CD8-positive, alpha-beta memory T cell (primary cell): ENCODE results near the gene PKMYT1. TPM values are rescaled to one million over a fixed set of nuclear protein-coding genes. Genes with fewer than 3 reads are reported as not detected.

Experiments used
- CTCF ChIA-PET: fragments of 350-600 bp; sonication (Branson Sonifier 250); formaldehyde crosslinking; loops from one replicate; lab custom pipeline; 2021; ENCODE audit warnings: antibody characterized with exemption; lab: Charles Lee
- POLR2A ChIA-PET: fragments of 350-600 bp; sonication (Branson Sonifier 250); formaldehyde crosslinking; loops from one replicate; lab custom pipeline; 2021; ENCODE audit warnings: antibody characterized with exemption; lab: Charles Lee
- DNase-seq, 5 donors: peaks; one replicate each; pipeline versions ENCODE4 v3.0.0 to v3.0.0-alpha.2; 2020 to 2022; ENCODE audit warnings: mixed read lengths in 1 of 5
- H3K27ac ChIP-seq: one replicate; pipeline ENCODE4 v1.7.0; 2013; ENCODE audit warnings: low read depth, mild to moderate bottlenecking, low read length, moderate library complexity
- H3K27me3 ChIP-seq: 2 replicates; pipeline ENCODE4 v1.7.0; 2013; ENCODE audit warnings: low read length, mild to moderate bottlenecking; ENCODE audit not compliant: insufficient read depth, poor library complexity, severe bottlenecking
- H3K36me3 ChIP-seq: 2 replicates; pipeline ENCODE4 v1.7.0; 2013; ENCODE audit warnings: mild to moderate bottlenecking, low read length, moderate library complexity; ENCODE audit not compliant: insufficient read depth
- H3K4me1 ChIP-seq: 2 replicates; pipeline ENCODE4 v1.7.0; 2013; ENCODE audit warnings: mild to moderate bottlenecking, low read length, moderate library complexity; ENCODE audit not compliant: insufficient read depth
- H3K4me3 ChIP-seq: 2 replicates; pipeline ENCODE4 v1.7.0; 2013; ENCODE audit warnings: mild to moderate bottlenecking, low read length
- H3K9me3 ChIP-seq: 2 replicates; pipeline ENCODE4 v1.7.0; 2013; ENCODE audit warnings: mild to moderate bottlenecking, low read length
- H3K27ac Mint-ChIP-seq, 8 donors: one replicate each; pipeline ENCODE4 v1.8.0; 2020 to 2021; ENCODE audit warnings: mixed read lengths in 8 of 8, mild to moderate bottlenecking in 6 of 8, inconsistent platforms in 3 of 8, moderate library complexity in 3 of 8
- H3K27me3 Mint-ChIP-seq, 2 donors: one replicate each; pipeline ENCODE4 v1.8.0; 2020 to 2021; ENCODE audit warnings: mixed read lengths in 2 of 2, mild to moderate bottlenecking in 1 of 2, moderate library complexity in 1 of 2
- H3K36me3 Mint-ChIP-seq, 3 donors: one replicate each; pipeline ENCODE4 v1.8.0; 2020 to 2021; ENCODE audit warnings: mixed read lengths in 3 of 3, inconsistent platforms in 1 of 3, mild to moderate bottlenecking in 1 of 3
- H3K4me1 Mint-ChIP-seq, 3 donors: one replicate each; pipeline ENCODE4 v1.8.0; 2020 to 2021; ENCODE audit warnings: mixed read lengths in 3 of 3, inconsistent platforms in 1 of 3, mild to moderate bottlenecking in 1 of 3
- H3K4me3 Mint-ChIP-seq, 7 donors: one replicate each; pipeline ENCODE4 v1.8.0; 2020 to 2021; ENCODE audit warnings: mixed read lengths in 7 of 7, mild to moderate bottlenecking in 6 of 7, moderate library complexity in 4 of 7, inconsistent platforms in 2 of 7
- H3K9me3 Mint-ChIP-seq, 5 donors: one replicate each; pipeline ENCODE4 v1.8.0; 2020 to 2022; ENCODE audit warnings: mixed read lengths in 5 of 5, mild to moderate bottlenecking in 3 of 5, moderate library complexity in 2 of 5, inconsistent platforms in 1 of 5
- polyA plus RNA-seq: library from polyadenylated mRNA; unstranded; fragments of 300-500 nt; fragmentation: Illumina TruSeq; gene quantifications from one replicate; pipeline ENCODE4 v1.2.3, GENCODE V29; 2021
- total RNA-seq, 2 experiments: library from RNA; stranded (reverse); gene quantifications; one replicate each; pipeline ENCODE4 v1.2.3, GENCODE V29; 2021

The PKMYT1 gene
- total and polyA plus RNA-seq, 3 experiments from 2014 or later: 0.18 to 112 (median 103) TPM

GRCh38 chr16:2976201-2976600, 4.0 kb downstream of the PKMYT1 start:
- Histone ChIP-seq H3K27ac (no peak overlapping the region), H3K27me3 (no peaks in the 10 kb centered on the region), H3K9me3 (no peaks in the 10 kb centered on the region), H3K4me3 (no peak overlapping the region), H3K36me3 (no peaks in the 10 kb centered on the region), H3K4me1 (peaks cover 8% of the 10 kb centered on the region)
- no peaks in the 10 kb centered on the region for H3K9me3 Mint-ChIP-seq
- POLR2A ChIA-PET: no interaction called here
- CTCF ChIA-PET: no interaction called here
- peaks cover 1 to 9% (median 5%) of the 10 kb centered on the region in 3 donors for H3K4me1 Mint-ChIP-seq
- no peak overlapping the region for H3K27ac Mint-ChIP-seq
- no peak for DNase-seq
- H3K27me3 Mint-ChIP-seq: peaks cover 0 to 9% of the 10 kb centered on the region in 2 donors
- no peaks in the 10 kb centered on the region for H3K36me3 Mint-ChIP-seq
- H3K4me3 Mint-ChIP-seq: peak overlapping the region in 1 of 7 donors; percentile 9

GRCh38 chr16:2975161-2975795, 5.0 kb downstream of the PKMYT1 start:
- no peak for DNase-seq
- no peaks in the 10 kb centered on the region for H3K9me3 Mint-ChIP-seq
- Histone ChIP-seq H3K9me3 (no peaks in the 10 kb centered on the region), H3K27me3 (no peaks in the 10 kb centered on the region), H3K4me1 (peaks cover 12% of the 10 kb centered on the region), H3K36me3 (no peaks in the 10 kb centered on the region), H3K4me3 (no peak overlapping the region), H3K27ac (no peak overlapping the region)
- no peaks in the 10 kb centered on the region for H3K36me3 Mint-ChIP-seq
- no peak overlapping the region for H3K27ac Mint-ChIP-seq
- POLR2A ChIA-PET: no interaction called here
- H3K4me1 Mint-ChIP-seq: peaks cover 2 to 11% (median 3%) of the 10 kb centered on the region in 3 donors
- CTCF ChIA-PET: no interaction called here
- peaks cover 0 to 12% of the 10 kb centered on the region in 2 donors for H3K27me3 Mint-ChIP-seq
- no peak overlapping the region for H3K4me3 Mint-ChIP-seq

GRCh38 chr16:2974319-2975056, 5.8 kb downstream of the PKMYT1 start:
- Histone ChIP-seq H3K4me3 (no peak overlapping the region), H3K4me1 (peaks cover 7% of the 10 kb centered on the region), H3K27me3 (no peaks in the 10 kb centered on the region), H3K27ac (no peak overlapping the region), H3K9me3 (no peaks in the 10 kb centered on the region), H3K36me3 (no peaks in the 10 kb centered on the region)
- no peak overlapping the region for H3K27ac Mint-ChIP-seq
- DNase-seq: no peak
- peaks cover 0 to 12% of the 10 kb centered on the region in 2 donors for H3K27me3 Mint-ChIP-seq
- CTCF ChIA-PET: no interaction called here
- no peak overlapping the region for H3K4me3 Mint-ChIP-seq
- POLR2A ChIA-PET: no interaction called here
- H3K4me1 Mint-ChIP-seq: peaks cover 2 to 11% (median 3%) of the 10 kb centered on the region in 3 donors
- H3K36me3 Mint-ChIP-seq: no peaks in the 10 kb centered on the region
- H3K9me3 Mint-ChIP-seq: no peaks in the 10 kb centered on the region

DNA sequence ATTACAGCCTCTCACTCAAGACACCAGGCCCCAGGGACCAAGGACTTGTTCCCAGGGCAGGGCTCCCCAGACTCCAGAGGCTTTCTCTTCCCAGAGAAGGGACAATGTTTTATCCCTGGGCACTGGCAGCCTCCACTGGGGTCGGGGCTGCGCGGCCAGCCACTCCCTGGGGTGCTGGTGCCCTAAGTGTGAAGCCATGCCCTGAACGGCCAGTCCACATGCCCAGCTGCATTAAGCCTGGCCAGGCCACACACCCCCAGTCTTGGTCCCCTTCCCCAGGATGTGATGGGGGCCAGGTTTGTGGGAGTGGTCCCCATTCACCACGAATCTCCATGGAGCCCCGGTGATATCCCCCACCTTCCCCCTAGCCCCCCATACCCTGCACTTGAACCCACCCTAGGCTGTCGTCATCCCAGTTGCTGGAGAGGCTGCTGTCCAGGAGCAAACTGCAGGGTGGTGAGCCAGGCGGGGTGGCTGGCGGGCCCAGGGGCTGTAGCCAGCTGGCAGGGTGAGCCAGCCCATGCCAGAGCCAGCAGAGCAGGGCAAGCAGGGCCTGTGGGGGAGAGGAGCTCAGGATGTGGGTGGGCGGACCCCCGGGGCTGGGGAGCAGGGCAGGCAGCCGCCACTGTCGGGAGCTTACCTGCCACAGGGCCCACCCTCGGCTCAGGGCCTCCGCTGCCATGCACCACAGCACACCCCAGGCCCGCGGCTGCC, 6.5 kb downstream of the PKMYT1 start:
- H3K4me1 Mint-ChIP-seq: peaks cover 2 to 13% (median 3%) of the 10 kb centered on the region in 3 donors
- no peak for DNase-seq
- H3K27me3 Mint-ChIP-seq: peaks cover 0 to 12% of the 10 kb centered on the region in 2 donors
- no peak overlapping the region for H3K4me3 ChIP-seq
- peaks cover 2% of the 10 kb centered on the region for H3K27me3 ChIP-seq
- no peak overlapping the region for H3K27ac Mint-ChIP-seq
- peaks cover 7% of the 10 kb centered on the region for H3K4me1 ChIP-seq
- no peaks in the 10 kb centered on the region for H3K9me3 Mint-ChIP-seq
- H3K4me3 Mint-ChIP-seq: no peak overlapping the region
- no peaks in the 10 kb centered on the region for H3K36me3 Mint-ChIP-seq
- H3K27ac ChIP-seq: no peak overlapping the region
- CTCF ChIA-PET: interaction anchor here (1.2 kb wide), 1 partner anchor 55 kb away, joined by 3 read pairs; no protein-coding TSS in a partner anchor
- POLR2A ChIA-PET: no interaction called here
- H3K9me3 ChIP-seq: no peaks in the 10 kb centered on the region
- H3K36me3 ChIP-seq: no peaks in the 10 kb centered on the region

DNA sequence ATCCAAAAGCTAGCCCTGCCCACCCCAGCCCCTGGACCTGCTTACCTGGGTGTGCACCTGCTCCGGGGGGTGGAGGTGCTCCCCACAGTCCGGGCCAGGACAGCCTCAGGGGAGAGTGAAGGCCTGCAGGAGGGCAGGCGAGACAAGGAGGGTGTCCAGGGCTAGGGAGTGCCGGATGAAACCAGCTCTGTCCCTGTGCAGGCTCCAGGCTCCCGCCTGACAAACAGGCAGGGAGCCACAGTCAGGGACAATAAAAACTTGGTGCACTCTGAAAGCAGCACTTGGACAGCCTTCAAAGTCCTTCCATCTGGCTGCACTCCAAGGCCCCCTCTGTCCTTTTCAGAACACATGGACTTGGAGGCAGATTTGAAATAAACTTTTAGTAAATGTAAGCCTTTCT, 7.2 kb downstream of the PKMYT1 start:
- Mint-ChIP-seq H3K27me3 (peaks cover 4 to 19% of the 10 kb centered on the region in 2 donors), H3K27ac (no peak overlapping the region), H3K4me1 (peaks cover 6 to 20% (median 10%) of the 10 kb centered on the region in 3 donors), H3K4me3 (no peak overlapping the region), H3K36me3 (no peaks in the 10 kb centered on the region), H3K9me3 (no peaks in the 10 kb centered on the region)
- Histone ChIP-seq H3K27ac (no peak overlapping the region), H3K4me3 (no peak overlapping the region), H3K36me3 (no peaks in the 10 kb centered on the region), H3K27me3 (peaks cover 8% of the 10 kb centered on the region), H3K9me3 (no peaks in the 10 kb centered on the region), H3K4me1 (peaks cover 14% of the 10 kb centered on the region)
- DNase-seq: no peak
- ChIA-PET CTCF (interaction anchor here (1.2 kb wide), 1 partner anchor 56 kb away, joined by 3 read pairs; no protein-coding TSS in a partner anchor), POLR2A (no interaction called here)

DNA sequence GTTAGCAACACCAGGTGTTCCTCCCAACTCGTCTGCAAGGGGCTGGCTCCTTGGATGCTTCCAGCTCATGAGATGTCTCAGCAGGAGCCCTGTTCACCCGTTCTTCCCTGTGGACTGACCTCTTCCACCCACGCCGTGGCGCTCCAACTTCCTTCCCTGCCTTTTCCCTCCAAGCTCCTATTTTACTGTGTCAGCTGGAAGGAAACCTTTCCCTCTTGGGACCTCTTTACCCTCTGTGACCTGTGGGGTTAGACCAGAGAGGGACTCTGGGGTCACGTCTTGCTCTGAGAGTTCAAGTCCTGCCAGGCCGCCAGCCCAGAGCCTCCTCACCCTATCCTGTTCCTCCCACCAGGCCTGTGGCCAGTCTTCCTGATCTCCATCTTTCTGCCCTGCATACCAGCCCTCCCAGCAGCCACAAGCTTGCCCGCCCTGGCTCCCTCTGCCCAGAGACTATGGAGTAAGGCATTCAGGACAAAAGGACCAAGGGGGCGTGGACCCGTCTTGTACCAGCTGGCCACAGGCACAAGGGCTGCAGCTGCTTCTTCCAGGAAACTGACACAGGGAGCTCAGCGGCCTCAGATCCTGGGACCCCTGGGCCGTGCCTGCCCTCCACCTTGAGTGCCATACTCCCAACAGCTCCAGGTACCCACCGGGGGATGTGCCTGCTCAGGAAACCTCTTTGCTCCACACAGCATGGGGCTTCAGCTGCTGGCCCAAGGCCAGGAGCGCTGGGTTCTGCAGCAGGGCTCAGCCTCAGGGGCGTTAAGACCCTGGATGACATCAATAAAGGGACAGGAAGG, 8.1 kb downstream of the PKMYT1 start:
- H3K4me1 ChIP-seq: peaks cover 16% of the 10 kb centered on the region
- Mint-ChIP-seq H3K4me1 (peaks cover 6 to 23% (median 11%) of the 10 kb centered on the region in 3 donors), H3K27ac (no peak overlapping the region), H3K36me3 (no peaks in the 10 kb centered on the region), H3K27me3 (peaks cover 6 to 22% of the 10 kb centered on the region in 2 donors), H3K9me3 (no peaks in the 10 kb centered on the region), H3K4me3 (peak overlapping the region in 4 of 7 donors; percentile 20 to 76 (median 52))
- DNase-seq: no peak
- ChIA-PET CTCF (interaction anchor here (0.6 kb wide), 1 partner anchor 31 kb away, joined by 3 read pairs; no protein-coding TSS in a partner anchor), POLR2A (no interaction called here)
- H3K36me3 ChIP-seq: no peaks in the 10 kb centered on the region
- H3K4me3 ChIP-seq: no peak overlapping the region
- H3K27ac ChIP-seq: no peak overlapping the region
- H3K9me3 ChIP-seq: no peaks in the 10 kb centered on the region
- peaks cover 15% of the 10 kb centered on the region for H3K27me3 ChIP-seq

GRCh38 chr16:2971134-2971984, 8.9 kb downstream of the PKMYT1 start:
- Histone ChIP-seq H3K4me3 (no peak overlapping the region), H3K4me1 (peaks cover 16% of the 10 kb centered on the region), H3K36me3 (no peaks in the 10 kb centered on the region), H3K27ac (no peak overlapping the region), H3K9me3 (no peaks in the 10 kb centered on the region), H3K27me3 (peaks cover 15% of the 10 kb centered on the region)
- Mint-ChIP-seq H3K27ac (no peak overlapping the region), H3K9me3 (no peaks in the 10 kb centered on the region), H3K4me3 (peak overlapping the region; percentile 43 to 83 (median 65)), H3K4me1 (peaks cover 6 to 23% (median 11%) of the 10 kb centered on the region in 3 donors), H3K36me3 (no peaks in the 10 kb centered on the region), H3K27me3 (peaks cover 6 to 18% of the 10 kb centered on the region in 2 donors)
- CTCF ChIA-PET: interaction anchor here (0.6 to 1.4 kb wide), 2 partner anchors 10 to 31 kb away, joined by 3 read pairs; partner anchors contain the start of gene PKMYT1
- POLR2A ChIA-PET: no interaction called here
- DNase-seq: no peak
